Measurements from ENCODE around the gene CSN3.
"Not testable (repeated sequence)": the region's sequence is repeated elsewhere in the genome, so short reads cannot be mapped to it uniquely, and the experiment has no call there.

CSN3 gene

GRCh38 chr4:70242297-70242696, at the start of gene CSN3:
Gene CSN3, plus strand, starts transcription at chr4:70242597. Its CDS starts 2,223 bp downstream, at chr4:70244820.
- H3K4me1 ChIP-seq (ENCODE audit: control insufficient read depth, insufficient read depth, low read length); H3K27me3 ChIP-seq (ENCODE audit: control insufficient read depth, insufficient read depth, low read length); H3K36me3 ChIP-seq (ENCODE audit: control insufficient read depth, insufficient read depth, low read length): not testable (repeated sequence)

GRCh38 chr4:70192895-70193294, 49.5 kb upstream of the CSN3 start:
- Histone ChIP-seq H3K9ac (ENCODE audit: low read depth, low read length) (no peak overlapping the region), H3K4me3 (ENCODE audit: low read depth, low read length) (no peak overlapping the region), H3K9me3 (ENCODE audit: control insufficient read depth, insufficient read depth, low read length) (no peaks in the 10 kb centered on the region), H3K27me3 (ENCODE audit: control insufficient read depth, insufficient read depth, low read length) (no peaks in the 10 kb centered on the region), H3K4me1 (ENCODE audit: control insufficient read depth, insufficient read depth, low read length) (no peaks in the 10 kb centered on the region), H3K36me3 (ENCODE audit: control insufficient read depth, insufficient read depth, low read length) (no peaks in the 10 kb centered on the region)

More at GRCh38 chr4:70242297-70242696, at the start of gene CSN3:
- H3K4me3 ChIP-seq (ENCODE audit: low read depth, low read length); H3K9me3 ChIP-seq (ENCODE audit: control insufficient read depth, insufficient read depth, low read length); H3K9ac ChIP-seq (ENCODE audit: low read depth, low read length): not testable (repeated sequence)

- H3K27me3 ChIP-seq (ENCODE audit: control insufficient read depth, insufficient read depth, low read length), result no peaks in the 10 kb centered on the region
- H3K9me3 ChIP-seq (ENCODE audit: control insufficient read depth, insufficient read depth, low read length), result no peaks in the 10 kb centered on the region
- no peak within 1 kb of the TSS for H3K9ac ChIP-seq (ENCODE audit: low read depth, low read length)
- H3K36me3 ChIP-seq (ENCODE audit: control insufficient read depth, insufficient read depth, low read length), result no peaks in the 10 kb centered on the region
- H3K4me3 ChIP-seq (ENCODE audit: low read depth, low read length), result no peak within 1 kb of the TSS
- H3K4me1 ChIP-seq (ENCODE audit: control insufficient read depth, insufficient read depth, low read length), result no peaks in the 10 kb centered on the region
Measured at GRCh38 chr4:70195425-70195824, 47.0 kb upstream of the CSN3 start, which contains the start of gene ODAM. Gene ODAM, plus strand, starts transcription at chr4:70195725. Its CDS starts 819 bp downstream, at chr4:70196544.

- Histone ChIP-seq H3K4me3 (ENCODE audit: low read depth, low read length) (no peak overlapping the region), H3K36me3 (ENCODE audit: control insufficient read depth, insufficient read depth, low read length) (no peaks in the 10 kb centered on the region), H3K9ac (ENCODE audit: low read depth, low read length) (no peak overlapping the region), H3K9me3 (ENCODE audit: control insufficient read depth, insufficient read depth, low read length) (no peaks in the 10 kb centered on the region), H3K4me1 (ENCODE audit: control insufficient read depth, insufficient read depth, low read length) (no peaks in the 10 kb centered on the region), H3K27me3 (ENCODE audit: control insufficient read depth, insufficient read depth, low read length) (no peaks in the 10 kb centered on the region)
Measured at GRCh38 chr4:70196857-70197256, 45.5 kb upstream of the CSN3 start.

- H3K27me3 ChIP-seq (ENCODE audit: control insufficient read depth, insufficient read depth, low read length), result no peaks in the 10 kb centered on the region
- no peak overlapping the region for H3K4me3 ChIP-seq (ENCODE audit: low read depth, low read length)
- H3K9ac ChIP-seq (ENCODE audit: low read depth, low read length), result no peak overlapping the region
- no peaks in the 10 kb centered on the region for H3K4me1 ChIP-seq (ENCODE audit: control insufficient read depth, insufficient read depth, low read length)
- no peaks in the 10 kb centered on the region for H3K36me3 ChIP-seq (ENCODE audit: control insufficient read depth, insufficient read depth, low read length)
- no peaks in the 10 kb centered on the region for H3K9me3 ChIP-seq (ENCODE audit: control insufficient read depth, insufficient read depth, low read length)
Measured at GRCh38 chr4:70197842-70198241, 44.6 kb upstream of the CSN3 start.

- no peaks in the 10 kb centered on the region for H3K4me1 ChIP-seq (ENCODE audit: control insufficient read depth, insufficient read depth, low read length)
Measured at GRCh38 chr4:70203601-70204000, 38.8 kb upstream of the CSN3 start.

GRCh38 chr4:70212752-70213151, 29.6 kb upstream of the CSN3 start:
- H3K4me3 ChIP-seq (ENCODE audit: low read depth, low read length); H3K36me3 ChIP-seq (ENCODE audit: control insufficient read depth, insufficient read depth, low read length); H3K27me3 ChIP-seq (ENCODE audit: control insufficient read depth, insufficient read depth, low read length); H3K4me1 ChIP-seq (ENCODE audit: control insufficient read depth, insufficient read depth, low read length); H3K9ac ChIP-seq (ENCODE audit: low read depth, low read length); H3K9me3 ChIP-seq (ENCODE audit: control insufficient read depth, insufficient read depth, low read length): not testable (repeated sequence)

More at GRCh38 chr4:70203601-70204000, 38.8 kb upstream of the CSN3 start:
- no peaks in the 10 kb centered on the region for H3K9me3 ChIP-seq (ENCODE audit: control insufficient read depth, insufficient read depth, low read length)
- no peak overlapping the region for H3K9ac ChIP-seq (ENCODE audit: low read depth, low read length)
- no peak overlapping the region for H3K4me3 ChIP-seq (ENCODE audit: low read depth, low read length)
- H3K27me3 ChIP-seq (ENCODE audit: control insufficient read depth, insufficient read depth, low read length), result no peaks in the 10 kb centered on the region
- H3K36me3 ChIP-seq (ENCODE audit: control insufficient read depth, insufficient read depth, low read length), result no peaks in the 10 kb centered on the region

GRCh38 chr4:70216109-70216508, 26.3 kb upstream of the CSN3 start:
- not testable (repeated sequence) for H3K9me3 ChIP-seq (ENCODE audit: control insufficient read depth, insufficient read depth, low read length)

GRCh38 chr4:70216550-70216949, 25.8 kb upstream of the CSN3 start:
- H3K4me3 ChIP-seq (ENCODE audit: low read depth, low read length); H3K9me3 ChIP-seq (ENCODE audit: control insufficient read depth, insufficient read depth, low read length); H3K36me3 ChIP-seq (ENCODE audit: control insufficient read depth, insufficient read depth, low read length); H3K27me3 ChIP-seq (ENCODE audit: control insufficient read depth, insufficient read depth, low read length); H3K4me1 ChIP-seq (ENCODE audit: control insufficient read depth, insufficient read depth, low read length); H3K9ac ChIP-seq (ENCODE audit: low read depth, low read length): not testable (repeated sequence)

More at GRCh38 chr4:70216109-70216508, 26.3 kb upstream of the CSN3 start:
- not testable (repeated sequence) for H3K9ac ChIP-seq (ENCODE audit: low read depth, low read length); H3K36me3 ChIP-seq (ENCODE audit: control insufficient read depth, insufficient read depth, low read length); H3K4me3 ChIP-seq (ENCODE audit: low read depth, low read length); H3K27me3 ChIP-seq (ENCODE audit: control insufficient read depth, insufficient read depth, low read length); H3K4me1 ChIP-seq (ENCODE audit: control insufficient read depth, insufficient read depth, low read length)

- H3K27me3 ChIP-seq (ENCODE audit: control insufficient read depth, insufficient read depth, low read length); H3K9ac ChIP-seq (ENCODE audit: low read depth, low read length); H3K4me3 ChIP-seq (ENCODE audit: low read depth, low read length); H3K9me3 ChIP-seq (ENCODE audit: control insufficient read depth, insufficient read depth, low read length); H3K36me3 ChIP-seq (ENCODE audit: control insufficient read depth, insufficient read depth, low read length); H3K4me1 ChIP-seq (ENCODE audit: control insufficient read depth, insufficient read depth, low read length): not testable (repeated sequence)
Measured at GRCh38 chr4:70221389-70221788, 21.0 kb upstream of the CSN3 start.

- H3K27me3 ChIP-seq (ENCODE audit: control insufficient read depth, insufficient read depth, low read length); H3K4me3 ChIP-seq (ENCODE audit: low read depth, low read length); H3K36me3 ChIP-seq (ENCODE audit: control insufficient read depth, insufficient read depth, low read length); H3K9me3 ChIP-seq (ENCODE audit: control insufficient read depth, insufficient read depth, low read length); H3K4me1 ChIP-seq (ENCODE audit: control insufficient read depth, insufficient read depth, low read length); H3K9ac ChIP-seq (ENCODE audit: low read depth, low read length): not testable (repeated sequence)
Measured at GRCh38 chr4:70221818-70222217, 20.6 kb upstream of the CSN3 start.

GRCh38 chr4:70225824-70226223, 16.6 kb upstream of the CSN3 start, which contains the start of gene FDCSP:
Gene FDCSP, plus strand, starts transcription at chr4:70226124. Its CDS starts 5,071 bp downstream, at chr4:70231195.
- H3K9me3 ChIP-seq (ENCODE audit: control insufficient read depth, insufficient read depth, low read length), result no peaks in the 10 kb centered on the region
- no peaks in the 10 kb centered on the region for H3K27me3 ChIP-seq (ENCODE audit: control insufficient read depth, insufficient read depth, low read length)
- H3K36me3 ChIP-seq (ENCODE audit: control insufficient read depth, insufficient read depth, low read length), result no peaks in the 10 kb centered on the region
- H3K4me1 ChIP-seq (ENCODE audit: control insufficient read depth, insufficient read depth, low read length), result no peaks in the 10 kb centered on the region
- no peak within 1 kb of the TSS for H3K9ac ChIP-seq (ENCODE audit: low read depth, low read length)
- H3K4me3 ChIP-seq (ENCODE audit: low read depth, low read length), result no peak within 1 kb of the TSS

- Histone ChIP-seq H3K4me1 (ENCODE audit: control insufficient read depth, insufficient read depth, low read length) (no peaks in the 10 kb centered on the region), H3K9ac (ENCODE audit: low read depth, low read length) (no peak overlapping the region), H3K9me3 (ENCODE audit: control insufficient read depth, insufficient read depth, low read length) (no peaks in the 10 kb centered on the region), H3K4me3 (ENCODE audit: low read depth, low read length) (no peak overlapping the region), H3K36me3 (ENCODE audit: control insufficient read depth, insufficient read depth, low read length) (no peaks in the 10 kb centered on the region), H3K27me3 (ENCODE audit: control insufficient read depth, insufficient read depth, low read length) (no peaks in the 10 kb centered on the region)
Measured at GRCh38 chr4:70236125-70236524, 6.3 kb upstream of the CSN3 start.
